ENCODE measurements around the gene ADGRD1. TPM values are rescaled to one million over a fixed set of nuclear protein-coding genes. Genes with fewer than 3 reads are reported as not detected.
A peak's percentile ranks its signal among the peaks of the same experiment; 100 is the strongest.

Gene ADGRD1
- total RNA-seq, 2 donors from 2014 or later, result 2.7 TPM; not detected in 1

- Mint-ChIP-seq H3K4me1 (no peaks in the 10 kb centered on the region), H3K36me3 (ENCODE audit: low read depth) (no peaks in the 10 kb centered on the region), H3K4me3 (no peak overlapping the region), H3K27me3 (peaks cover 7% of the 10 kb centered on the region), H3K27ac (no peak overlapping the region), H3K9me3 (no peaks in the 10 kb centered on the region)
- no peak for ATAC-seq (replicated peaks)
Measured at GRCh38 chr12:131045705-131046460, 92.2 kb downstream of the ADGRD1 start.

- Mint-ChIP-seq H3K9me3 (no peaks in the 10 kb centered on the region), H3K4me3 (no peak overlapping the region), H3K27me3 (peaks cover 8% of the 10 kb centered on the region), H3K36me3 (ENCODE audit: low read depth) (no peaks in the 10 kb centered on the region), H3K4me1 (no peaks in the 10 kb centered on the region), H3K27ac (no peak overlapping the region)
- ATAC-seq (replicated peaks), result peak; percentile 49
Measured at GRCh38 chr12:131046813-131047788, 93.4 kb downstream of the ADGRD1 start.

GRCh38 chr12:131047789-131048610 lies 94.3 kb downstream of the ADGRD1 start:
- Mint-ChIP-seq H3K4me3 (no peak overlapping the region), H3K27me3 (peaks cover 10% of the 10 kb centered on the region), H3K9me3 (no peaks in the 10 kb centered on the region), H3K27ac (no peak overlapping the region), H3K4me1 (no peaks in the 10 kb centered on the region), H3K36me3 (ENCODE audit: low read depth) (no peaks in the 10 kb centered on the region)
- no peak for ATAC-seq (replicated peaks)

- H3K27me3 Mint-ChIP-seq, result peaks cover 13% of the 10 kb centered on the region
- ATAC-seq (replicated peaks), result no peak
- H3K4me1 Mint-ChIP-seq, result no peaks in the 10 kb centered on the region
- H3K27ac Mint-ChIP-seq, result no peak overlapping the region
- H3K4me3 Mint-ChIP-seq, result no peak overlapping the region
- no peaks in the 10 kb centered on the region for H3K36me3 Mint-ChIP-seq (ENCODE audit: low read depth)
- no peaks in the 10 kb centered on the region for H3K9me3 Mint-ChIP-seq
Measured at GRCh38 chr12:131048611-131048990, 94.9 kb downstream of the ADGRD1 start.

GRCh38 chr12:131049002-131049401 lies 95.3 kb downstream of the ADGRD1 start:
- Mint-ChIP-seq H3K27ac (no peak overlapping the region), H3K36me3 (ENCODE audit: low read depth) (no peaks in the 10 kb centered on the region), H3K4me1 (no peaks in the 10 kb centered on the region), H3K9me3 (no peaks in the 10 kb centered on the region), H3K27me3 (peaks cover 13% of the 10 kb centered on the region), H3K4me3 (no peak overlapping the region)
- ATAC-seq (replicated peaks), result no peak

- ATAC-seq (replicated peaks), result no peak
- Mint-ChIP-seq H3K4me1 (no peaks in the 10 kb centered on the region), H3K27me3 (peaks cover 17% of the 10 kb centered on the region), H3K9me3 (no peaks in the 10 kb centered on the region), H3K27ac (no peak overlapping the region), H3K36me3 (ENCODE audit: low read depth) (no peaks in the 10 kb centered on the region), H3K4me3 (no peak overlapping the region)
Measured at GRCh38 chr12:131049549-131050339, 96.0 kb downstream of the ADGRD1 start.

GRCh38 chr12:131050463-131051154 lies 96.9 kb downstream of the ADGRD1 start:
- Mint-ChIP-seq H3K27ac (no peak overlapping the region), H3K9me3 (no peaks in the 10 kb centered on the region), H3K4me1 (no peaks in the 10 kb centered on the region), H3K27me3 (peaks cover 25% of the 10 kb centered on the region), H3K4me3 (no peak overlapping the region), H3K36me3 (ENCODE audit: low read depth) (no peaks in the 10 kb centered on the region)
- no peak for ATAC-seq (replicated peaks)

- H3K27me3 Mint-ChIP-seq, result peaks cover 25% of the 10 kb centered on the region
- H3K36me3 Mint-ChIP-seq (ENCODE audit: low read depth), result no peaks in the 10 kb centered on the region
- H3K4me3 Mint-ChIP-seq, result no peak overlapping the region
- no peaks in the 10 kb centered on the region for H3K4me1 Mint-ChIP-seq
- no peak for ATAC-seq (replicated peaks)
- no peak overlapping the region for H3K27ac Mint-ChIP-seq
- no peaks in the 10 kb centered on the region for H3K9me3 Mint-ChIP-seq
Measured at GRCh38 chr12:131051155-131051473, 97.4 kb downstream of the ADGRD1 start.

GRCh38 chr12:131052063-131052781 lies 98.5 kb downstream of the ADGRD1 start:
- Mint-ChIP-seq H3K27ac (no peak overlapping the region), H3K4me1 (no peaks in the 10 kb centered on the region), H3K27me3 (peaks cover 32% of the 10 kb centered on the region), H3K9me3 (no peaks in the 10 kb centered on the region), H3K4me3 (no peak overlapping the region), H3K36me3 (ENCODE audit: low read depth) (no peaks in the 10 kb centered on the region)
- ATAC-seq (replicated peaks), result no peak

GRCh38 chr12:131052929-131053328 lies 99.2 kb downstream of the ADGRD1 start:
- Mint-ChIP-seq H3K4me3 (no peak overlapping the region), H3K4me1 (no peaks in the 10 kb centered on the region), H3K36me3 (ENCODE audit: low read depth) (no peaks in the 10 kb centered on the region), H3K27me3 (peaks cover 32% of the 10 kb centered on the region), H3K9me3 (no peaks in the 10 kb centered on the region), H3K27ac (no peak overlapping the region)
- ATAC-seq (replicated peaks), result no peak

- no peak overlapping the region for H3K27ac Mint-ChIP-seq
Measured at GRCh38 chr12:131053567-131053966, 99.9 kb downstream of the ADGRD1 start.

GRCh38 chr12:131054345-131055092 lies 100.8 kb downstream of the ADGRD1 start:
- H3K27me3 Mint-ChIP-seq, result peaks cover 31% of the 10 kb centered on the region
- H3K36me3 Mint-ChIP-seq (ENCODE audit: low read depth), result no peaks in the 10 kb centered on the region
- no peak for ATAC-seq (replicated peaks)
- no peak overlapping the region for H3K4me3 Mint-ChIP-seq
- H3K9me3 Mint-ChIP-seq, result no peaks in the 10 kb centered on the region
- no peaks in the 10 kb centered on the region for H3K4me1 Mint-ChIP-seq
- H3K27ac Mint-ChIP-seq, result no peak overlapping the region

More at GRCh38 chr12:131053567-131053966, 99.9 kb downstream of the ADGRD1 start:
- Mint-ChIP-seq H3K4me1 (no peaks in the 10 kb centered on the region), H3K36me3 (ENCODE audit: low read depth) (no peaks in the 10 kb centered on the region), H3K4me3 (no peak overlapping the region), H3K9me3 (no peaks in the 10 kb centered on the region), H3K27me3 (peaks cover 35% of the 10 kb centered on the region)
- ATAC-seq (replicated peaks), result no peak

All from activated T-helper 17 cell treated with anti-CD3 and anti-CD28 coated beads, Interleukin-2, amount 50 U/mL, for 72 hours (primary cell).